IPS-18c (cell line): ENCODE results near the gene SFTPA1.
"Not testable (repeated sequence)": the region's sequence is repeated elsewhere in the genome, so short reads cannot be mapped to it uniquely, and the experiment has no call there.

ENCODE experiments used
- H3K4me3 ChIP-seq: 2 replicates; pipeline ENCODE4 v1.7.0; 2013; ENCODE audit warnings: low read depth, mild to moderate bottlenecking, low read length, moderate library complexity; ENCODE audit not compliant: insufficient read depth
- H3K9me3 ChIP-seq: one replicate; pipeline ENCODE4 v1.6.1; 2013; ENCODE audit warnings: mild to moderate bottlenecking, low read length, moderate library complexity; ENCODE audit not compliant: control insufficient read depth, insufficient read depth

The SFTPA1 gene

DNA sequence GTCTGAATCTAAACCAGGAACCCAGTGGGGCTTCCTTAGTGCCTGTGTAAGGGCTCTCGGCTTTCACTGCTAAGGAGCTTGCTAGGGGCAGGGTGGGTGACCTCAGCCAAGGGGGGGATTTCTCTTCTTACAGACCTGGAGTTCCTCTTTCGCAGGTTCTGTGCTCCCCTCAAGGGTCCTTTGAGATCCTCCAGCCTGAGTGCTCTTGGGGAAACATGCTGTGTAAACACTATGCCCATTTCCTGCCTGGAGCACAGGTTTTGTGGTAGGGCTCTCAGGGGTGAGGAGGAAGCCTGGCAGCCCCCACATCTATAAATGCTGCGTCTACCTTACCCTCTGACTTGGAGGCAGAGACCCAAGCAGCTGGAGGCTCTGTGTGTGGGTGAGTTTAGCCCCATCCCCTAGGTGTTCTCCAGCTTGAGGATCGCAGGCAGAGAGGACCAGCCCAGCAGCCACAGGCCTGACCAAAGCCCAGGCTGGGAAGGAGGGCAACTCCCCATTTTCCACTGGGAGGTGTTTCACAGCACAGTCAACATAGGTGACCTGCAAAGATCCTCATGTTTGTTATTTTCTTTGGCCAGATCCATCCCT lies at the start of gene SFTPA1:
SFTPA1 (plus strand) TSS at position 339 of the 591 bp plus-strand sequence. CDS start 887 bp downstream, outside the sequence.
- no peak within 1 kb of the TSS for H3K4me3 ChIP-seq
- no peaks in the 10 kb centered on the region for H3K9me3 ChIP-seq

DNA sequence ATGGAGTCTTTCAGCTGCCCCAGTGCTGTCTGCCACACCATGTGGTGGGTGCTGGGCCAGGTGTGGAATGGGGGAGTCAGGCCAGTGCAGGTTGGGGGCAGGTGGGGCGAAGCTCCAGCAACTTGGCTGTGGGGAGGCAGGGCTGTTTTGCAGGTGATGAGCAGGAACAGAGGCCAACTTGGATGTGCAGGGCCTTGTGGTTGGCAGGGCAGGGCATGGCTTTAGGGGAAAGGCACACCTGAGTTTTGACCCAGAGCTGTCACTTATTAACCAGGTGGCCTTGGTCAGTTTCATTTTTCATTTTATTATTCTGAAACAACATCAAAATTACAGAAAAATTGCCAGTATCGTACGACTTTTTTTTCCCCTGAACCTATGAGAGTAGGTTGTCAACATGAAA lies 49.5 kb upstream of the SFTPA1 start:
- Histone ChIP-seq H3K9me3 (no peaks in the 10 kb centered on the region), H3K4me3 (no peak overlapping the region)

DNA sequence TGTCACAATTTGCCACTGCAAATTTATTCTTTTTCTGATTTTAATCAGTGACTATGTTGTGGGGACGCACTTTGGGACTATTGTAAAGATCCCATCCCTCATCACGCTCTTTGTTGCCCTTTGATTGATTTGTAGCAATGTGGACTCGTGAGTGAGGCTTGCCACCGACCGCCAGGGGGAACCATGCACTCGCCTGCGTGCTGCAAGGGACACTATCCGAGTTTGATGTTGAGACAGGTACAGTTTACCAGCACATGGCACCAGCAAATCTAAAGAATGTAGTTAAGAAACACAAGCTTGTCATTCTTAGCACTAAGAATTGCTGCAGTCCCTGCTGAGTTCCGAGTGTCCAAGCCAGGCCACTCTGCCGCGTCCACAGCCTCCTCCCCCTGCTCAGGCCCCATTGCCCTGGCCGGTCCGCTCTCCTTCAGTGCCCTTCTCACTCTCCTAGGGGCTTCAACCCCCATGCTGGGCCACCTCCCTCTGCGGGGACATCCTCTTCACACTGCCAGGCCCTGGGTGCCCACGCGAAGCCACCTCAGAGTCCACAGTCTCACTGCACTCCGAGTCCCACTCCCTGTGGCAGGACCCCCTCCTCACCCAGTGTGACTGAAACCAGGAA lies 48.5 kb upstream of the SFTPA1 start:
- Histone ChIP-seq H3K4me3 (no peak overlapping the region), H3K9me3 (no peaks in the 10 kb centered on the region)

DNA sequence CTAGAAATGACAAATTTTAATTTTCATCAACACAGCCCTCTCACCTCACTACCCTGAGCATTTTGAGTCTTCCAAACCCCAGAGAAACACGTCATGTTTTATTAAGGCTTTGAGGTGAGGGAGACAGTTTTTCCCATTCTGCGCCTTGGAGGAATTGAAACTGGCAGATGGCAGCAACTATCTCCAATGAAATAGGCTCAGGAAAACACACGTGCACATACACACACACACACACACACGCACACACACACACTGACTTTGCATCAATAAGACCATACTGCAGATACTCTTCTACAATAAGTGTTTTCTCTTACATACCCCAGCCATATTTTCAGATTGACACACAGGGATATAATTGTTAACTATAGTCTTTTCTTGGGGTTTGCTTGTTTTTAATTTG lies 47.3 kb upstream of the SFTPA1 start:
- Histone ChIP-seq H3K4me3 (no peak overlapping the region), H3K9me3 (no peaks in the 10 kb centered on the region)

DNA sequence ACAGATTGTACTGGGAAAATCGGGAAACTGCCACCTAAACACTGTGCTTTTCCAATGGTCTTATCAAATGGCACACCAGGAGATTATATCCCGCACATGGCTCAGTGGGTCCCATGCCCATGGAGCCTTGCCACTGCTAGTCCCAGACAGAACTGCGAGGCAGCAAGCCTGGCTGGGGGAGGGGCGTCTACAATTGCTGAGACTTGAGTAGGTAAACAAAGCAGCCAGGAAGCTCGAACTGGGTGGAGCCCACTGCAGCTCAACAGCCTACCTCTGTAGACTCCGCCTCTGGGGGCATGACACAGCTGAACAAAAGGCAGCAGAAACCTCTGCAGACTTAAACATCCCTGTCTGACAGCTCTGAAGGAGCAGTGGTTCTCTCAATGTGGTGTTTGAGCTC lies 40.1 kb upstream of the SFTPA1 start:
- H3K4me3 ChIP-seq, H3K9me3 ChIP-seq: not testable (repeated sequence)

DNA sequence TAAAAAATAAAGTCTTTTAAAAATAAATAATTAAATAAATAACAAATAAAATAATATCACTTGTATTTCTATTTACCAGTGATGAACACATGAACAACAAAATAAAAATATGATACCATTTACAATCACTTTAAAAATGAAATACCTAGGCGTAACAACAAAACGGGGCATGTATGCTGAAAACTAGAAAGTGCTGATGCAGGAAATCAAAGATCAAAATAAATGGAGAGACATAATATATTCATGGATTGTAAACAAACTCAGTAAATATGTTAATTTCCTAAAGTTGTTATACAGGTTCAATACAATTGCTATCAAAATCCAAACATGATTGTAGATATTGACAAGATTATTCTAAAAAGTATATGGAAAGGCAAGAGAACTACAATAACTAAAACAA lies 31.4 kb upstream of the SFTPA1 start:
- no peaks in the 10 kb centered on the region for H3K9me3 ChIP-seq
- H3K4me3 ChIP-seq, result no peak overlapping the region

DNA sequence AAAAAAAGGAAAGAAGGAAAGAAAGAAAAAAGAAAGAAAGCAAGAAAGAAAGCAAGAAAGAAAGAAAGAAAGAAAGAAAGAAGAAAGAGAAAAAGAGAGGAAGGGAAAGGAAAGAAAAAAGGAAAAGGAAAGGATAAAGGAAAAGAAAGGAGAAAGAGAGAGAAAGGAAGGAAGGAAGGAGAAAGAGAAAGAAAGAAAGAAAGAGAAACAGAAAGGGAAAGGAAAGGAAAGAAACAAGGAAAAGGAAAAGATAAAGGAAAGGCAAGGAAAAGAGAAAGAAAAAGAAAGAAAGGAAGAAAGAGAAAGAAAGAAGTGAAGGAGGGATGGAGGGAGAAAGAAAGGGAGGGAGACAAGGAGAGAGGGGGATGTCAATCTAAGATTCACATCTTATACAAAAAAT lies 29.7 kb upstream of the SFTPA1 start:
- no peak overlapping the region for H3K4me3 ChIP-seq
- no peaks in the 10 kb centered on the region for H3K9me3 ChIP-seq

DNA sequence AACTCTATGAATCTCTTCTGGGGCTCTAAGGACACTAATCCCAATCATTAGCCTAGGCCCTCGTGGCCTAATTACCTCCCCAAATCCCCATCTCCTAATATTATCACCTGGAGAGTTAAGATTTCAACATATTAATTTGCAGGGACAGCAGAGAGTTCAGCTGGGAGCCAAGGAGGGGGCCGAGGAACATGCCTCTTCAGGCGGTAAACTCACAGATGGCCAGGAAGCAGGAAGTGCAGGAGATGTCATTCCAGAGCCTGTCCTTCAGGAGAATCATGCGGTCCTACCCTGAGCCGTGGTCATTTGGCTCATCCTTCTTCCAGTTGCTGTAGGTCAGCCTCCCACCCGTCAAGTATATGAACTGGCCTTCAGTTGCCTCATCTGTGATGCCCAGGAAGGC lies 28.6 kb upstream of the SFTPA1 start:
- H3K9me3 ChIP-seq, result no peaks in the 10 kb centered on the region
- no peak overlapping the region for H3K4me3 ChIP-seq

DNA sequence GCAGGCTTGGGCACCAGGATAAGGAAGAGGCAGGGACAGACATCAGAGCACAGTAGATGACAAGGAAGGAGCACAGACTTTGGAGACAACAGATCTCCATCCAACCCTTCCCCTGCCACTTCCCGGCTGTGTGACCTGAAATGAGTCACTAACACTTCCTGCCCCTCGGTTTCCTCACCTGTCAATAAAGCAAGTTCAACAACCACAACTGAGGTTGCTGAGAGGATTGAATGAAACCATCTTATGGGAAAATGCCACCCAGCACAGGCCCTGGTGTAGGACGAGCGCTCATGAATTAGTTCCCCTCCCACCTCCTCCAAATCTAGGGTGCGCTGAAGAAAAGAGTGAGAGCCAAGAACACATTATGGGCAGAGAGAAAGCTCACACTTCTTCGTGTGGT lies 27.8 kb upstream of the SFTPA1 start:
- not testable (repeated sequence) for H3K9me3 ChIP-seq, H3K4me3 ChIP-seq

DNA sequence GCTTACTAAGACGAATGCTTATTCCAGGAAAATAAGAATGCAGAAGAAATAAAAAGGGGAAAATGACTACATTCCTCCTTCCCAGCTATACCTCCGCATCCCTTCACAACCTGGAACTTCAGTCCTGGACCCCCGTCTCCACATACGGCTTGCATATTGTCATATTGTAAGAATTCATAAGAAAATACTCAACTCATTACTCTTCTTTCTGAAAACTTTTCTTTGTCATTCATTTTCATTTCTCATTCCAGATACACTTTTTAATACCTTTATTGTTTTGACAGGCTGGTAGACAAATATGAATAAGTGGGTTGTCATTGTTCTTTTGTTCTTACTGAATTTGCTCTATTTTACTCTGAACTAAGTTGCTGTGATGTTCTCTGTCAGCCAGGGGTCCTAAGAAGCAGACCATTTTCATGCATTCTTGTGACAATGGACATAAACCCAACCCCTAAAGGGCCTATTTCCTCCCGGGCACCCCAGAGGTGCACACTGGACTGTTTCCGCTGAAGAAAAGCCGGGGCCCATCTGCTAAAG lies 27.2 kb upstream of the SFTPA1 start:
- Histone ChIP-seq H3K9me3 (no peaks in the 10 kb centered on the region), H3K4me3 (no peak overlapping the region)

DNA sequence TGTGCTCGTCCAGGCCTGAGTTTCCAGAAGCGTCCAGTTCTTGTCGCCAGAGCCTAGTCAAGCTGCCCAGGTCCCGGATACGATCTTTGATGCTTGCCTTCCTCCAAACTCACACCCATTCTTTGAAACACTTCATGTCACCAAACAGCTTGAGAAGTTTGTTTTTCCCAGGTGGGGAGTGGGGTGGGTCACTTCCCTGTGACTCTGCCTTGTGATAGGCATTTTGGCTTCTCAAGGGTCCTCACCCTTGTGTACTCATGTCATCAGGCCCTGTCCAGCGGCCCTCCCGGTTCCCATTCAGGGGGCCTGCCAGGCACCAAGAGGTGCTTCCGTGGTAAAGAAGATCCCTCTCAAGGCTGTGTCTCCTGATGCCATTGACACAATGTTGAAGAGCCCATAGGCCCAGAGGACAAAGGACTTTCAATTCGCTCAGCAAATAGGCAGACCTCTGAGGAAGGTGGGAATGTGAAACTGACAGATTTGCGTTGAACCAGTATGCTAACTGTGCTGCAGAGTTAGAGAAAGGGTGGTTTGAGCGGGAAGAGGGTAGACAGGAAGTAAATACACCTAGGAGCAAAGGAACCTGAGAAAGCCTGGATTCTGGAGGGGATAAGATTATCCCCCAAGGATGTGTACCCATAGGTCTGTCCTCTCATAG lies 24.7 kb upstream of the SFTPA1 start:
- Histone ChIP-seq H3K4me3 (no peak overlapping the region), H3K9me3 (no peaks in the 10 kb centered on the region)

DNA sequence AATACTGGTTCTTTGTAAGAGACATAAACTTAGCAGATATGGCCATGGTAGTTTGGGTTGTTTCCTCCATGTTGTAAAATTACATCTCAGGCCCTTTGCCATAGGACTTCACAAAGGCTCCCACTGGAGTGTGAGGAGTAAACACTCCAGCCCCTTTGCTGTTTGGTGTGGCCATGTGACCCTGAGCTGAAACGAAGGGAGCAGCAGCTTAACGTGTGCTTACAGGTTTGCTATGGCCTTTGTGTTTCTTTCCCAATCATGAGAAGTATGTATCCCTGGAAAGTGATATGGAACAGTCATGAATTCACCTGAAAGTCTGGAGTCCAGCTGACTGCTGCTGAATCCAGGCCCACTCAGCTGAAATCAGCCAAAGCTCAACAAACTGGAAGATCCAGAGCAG lies 23.8 kb upstream of the SFTPA1 start:
- no peak overlapping the region for H3K4me3 ChIP-seq
- H3K9me3 ChIP-seq, result no peaks in the 10 kb centered on the region

DNA sequence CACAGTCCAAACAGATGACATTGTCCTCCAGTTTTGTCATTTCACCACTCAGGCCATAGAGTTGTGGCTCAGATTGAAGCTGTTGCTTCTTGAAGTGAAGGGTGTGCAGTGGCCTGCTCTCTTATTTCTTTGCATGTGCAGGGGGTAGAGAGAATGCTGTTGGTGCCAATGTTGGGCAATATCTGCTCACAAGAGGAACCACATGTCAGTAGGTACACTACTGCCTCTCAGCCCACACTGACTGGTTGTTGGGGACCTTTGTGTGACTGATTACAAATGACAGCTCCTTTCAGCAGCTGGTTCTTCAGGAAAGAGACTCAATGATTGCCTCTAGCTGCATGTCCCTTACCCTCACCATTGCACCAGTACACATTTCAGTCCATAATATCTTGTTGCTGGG lies 21.9 kb upstream of the SFTPA1 start:
- Histone ChIP-seq H3K4me3 (no peak overlapping the region), H3K9me3 (no peaks in the 10 kb centered on the region)

DNA sequence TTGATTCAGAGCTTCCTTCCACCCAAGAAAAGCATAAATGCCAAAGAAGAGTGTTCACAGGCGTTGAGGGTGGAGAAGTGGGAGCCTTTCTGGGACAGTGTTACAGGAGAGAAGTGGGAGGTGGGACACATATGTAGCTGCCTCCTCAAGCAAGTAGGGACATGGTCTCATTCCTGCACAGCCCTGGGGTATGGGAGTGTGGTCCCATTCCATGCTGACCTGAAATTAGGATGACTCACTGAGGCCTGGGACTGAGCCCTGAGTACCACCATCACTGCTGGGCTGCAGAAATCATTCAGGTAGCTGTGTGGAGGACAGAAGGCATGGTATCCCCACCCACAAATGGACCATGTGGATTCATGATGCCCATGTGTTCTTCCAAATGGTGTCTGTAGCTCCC lies 17.4 kb upstream of the SFTPA1 start:
- Histone ChIP-seq H3K4me3 (no peak overlapping the region), H3K9me3 (no peaks in the 10 kb centered on the region)

DNA sequence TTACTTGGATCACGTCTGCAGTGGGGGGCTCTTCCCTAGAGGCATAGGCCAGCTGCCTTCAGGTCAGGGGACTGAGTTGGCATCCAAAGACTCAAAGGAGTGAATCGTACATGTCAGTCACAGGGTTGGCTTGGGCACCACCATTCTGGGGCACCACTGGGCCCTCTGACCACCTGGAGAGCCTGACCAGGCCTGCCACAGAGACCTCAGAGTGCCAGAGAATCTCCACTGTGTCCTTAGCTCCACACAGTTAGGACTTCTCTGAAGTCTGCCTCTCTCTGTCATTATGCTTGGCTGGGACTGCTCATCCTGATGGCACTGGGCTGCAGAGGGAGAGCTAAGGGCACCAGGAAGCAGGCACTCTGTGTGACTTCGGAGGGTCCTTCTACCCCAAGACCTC lies 16.2 kb upstream of the SFTPA1 start:
- not testable (repeated sequence) for H3K4me3 ChIP-seq, H3K9me3 ChIP-seq

DNA sequence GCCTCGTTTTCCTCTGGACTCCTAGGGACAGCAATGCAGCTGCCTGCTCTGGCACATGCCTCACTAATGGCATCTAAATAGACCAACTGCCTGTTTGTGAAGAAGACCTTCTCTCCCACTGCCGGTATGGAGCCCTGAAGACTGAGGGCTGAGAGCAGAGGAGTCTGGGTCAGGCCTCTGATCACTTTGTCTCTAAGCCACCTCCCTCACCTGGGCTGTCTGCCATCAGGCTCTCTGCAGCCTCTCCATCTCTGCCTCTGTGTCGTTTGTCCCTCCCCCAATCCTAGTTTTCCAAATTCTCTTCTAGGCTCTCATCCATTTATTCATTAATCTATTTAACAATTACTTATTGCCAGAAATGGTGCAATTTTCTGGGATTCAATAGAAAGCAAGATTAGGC lies 15.2 kb upstream of the SFTPA1 start:
- no peaks in the 10 kb centered on the region for H3K9me3 ChIP-seq
- no peak overlapping the region for H3K4me3 ChIP-seq

DNA sequence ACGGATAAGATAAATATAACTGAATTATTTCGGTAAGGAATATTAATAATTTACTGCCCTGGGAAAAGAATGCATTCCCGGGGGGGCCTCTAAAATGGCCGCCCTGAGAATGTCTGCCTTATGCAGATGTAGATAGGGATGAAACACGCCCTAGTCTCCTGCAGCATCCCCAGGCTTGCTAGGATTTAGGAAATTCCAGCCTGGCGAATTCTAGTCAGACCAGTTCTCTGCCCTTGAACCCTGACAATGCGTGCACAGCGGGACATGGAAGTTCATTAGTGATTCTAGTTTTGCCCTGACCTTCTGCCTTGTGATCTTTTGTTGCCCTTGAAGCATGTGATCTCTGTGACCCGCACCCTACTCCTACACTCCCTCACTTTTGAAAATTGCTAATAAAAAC lies 11.1 kb upstream of the SFTPA1 start:
- H3K9me3 ChIP-seq, H3K4me3 ChIP-seq: not testable (repeated sequence)

DNA sequence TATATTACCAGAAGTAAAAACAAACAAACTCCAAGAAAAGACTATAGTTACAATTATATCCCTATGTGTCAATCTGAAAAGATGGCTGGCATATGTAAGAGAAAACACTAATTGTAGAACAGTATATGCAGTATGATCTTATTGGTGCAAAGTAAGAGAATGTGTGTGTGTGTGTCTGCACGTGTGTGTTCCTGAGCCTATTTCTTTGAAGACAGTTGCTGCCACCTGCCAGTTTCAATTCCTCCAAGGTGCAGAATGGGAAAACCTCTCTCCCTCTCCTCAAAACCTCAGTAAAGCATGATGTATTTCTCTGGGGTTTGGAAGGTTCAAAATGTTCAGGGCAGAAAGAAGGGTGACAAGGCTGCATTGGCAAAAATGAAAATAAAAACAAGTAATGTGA lies 8.8 kb upstream of the SFTPA1 start:
- Histone ChIP-seq H3K9me3 (peaks cover 2% of the 10 kb centered on the region), H3K4me3 (no peak overlapping the region)
